NCI-H446 (cell line): ENCODE measurements around the gene EMSY.
A peak's percentile ranks its signal among the peaks of the same experiment; 100 is the strongest.

Source experiments
- DNase-seq, 2 experiments: peaks; one replicate each; lab custom pipeline; 2025; lab: John Stamatoyannopoulos, UW

EMSY gene

DNA sequence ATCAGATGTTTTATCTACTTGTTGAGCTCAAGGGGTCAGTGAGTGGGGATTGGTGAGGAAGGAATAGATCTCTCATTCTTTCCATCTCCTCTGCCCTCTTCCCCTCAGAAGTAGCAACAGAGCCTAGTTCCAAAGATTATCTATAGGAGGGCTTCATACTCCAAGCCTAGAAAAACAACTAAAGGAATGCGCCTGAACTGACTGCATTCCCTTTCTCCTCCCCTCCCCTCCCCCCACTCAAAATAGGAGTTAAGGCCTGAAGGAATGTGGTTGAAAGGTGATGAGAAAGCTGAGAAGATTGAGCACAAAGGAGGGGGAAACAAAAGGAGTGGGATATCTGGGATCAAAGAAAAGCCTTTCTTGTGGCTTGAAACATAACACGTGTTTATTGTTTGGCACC lies 10.5 kb downstream of the EMSY start:
- no peak for DNase-seq

DNA sequence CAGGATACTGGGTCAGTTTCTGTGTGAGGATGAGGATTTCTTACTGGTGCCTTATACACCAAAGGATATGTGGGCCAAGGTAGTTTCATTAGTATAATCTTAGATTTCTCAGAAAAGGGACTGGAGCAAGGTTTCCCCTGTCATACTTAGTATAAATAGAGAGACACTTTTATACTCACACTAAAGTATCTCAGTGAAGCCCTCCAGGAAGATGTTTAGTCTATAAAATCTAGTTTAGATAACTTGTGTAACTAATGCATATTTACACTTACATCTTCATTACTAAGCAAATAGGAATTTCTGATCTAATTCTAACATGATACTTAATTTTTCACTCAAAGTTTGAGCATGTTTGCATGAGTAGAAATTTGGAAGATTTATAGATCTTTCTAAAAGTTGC lies 11.1 kb downstream of the EMSY start:
- DNase-seq: no peak

DNA sequence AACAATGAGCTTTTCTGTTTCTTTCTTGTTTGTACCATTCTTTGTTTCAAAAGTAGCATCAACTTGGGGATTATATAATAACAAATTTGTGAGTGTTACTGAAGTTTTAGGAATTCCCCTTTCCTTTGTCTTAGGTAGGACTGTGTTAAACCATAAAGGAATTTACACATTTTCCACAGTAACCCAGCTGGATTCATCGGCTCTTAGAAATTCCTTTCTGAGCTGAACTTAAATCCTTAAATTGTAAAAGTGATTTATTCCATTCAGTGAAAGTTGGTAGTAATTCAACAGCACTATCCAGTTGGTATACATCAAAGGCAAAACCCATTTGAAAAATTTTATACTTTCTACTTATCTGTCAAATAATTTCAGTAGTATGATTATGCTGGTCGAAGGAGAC lies 11.8 kb downstream of the EMSY start:
- DNase-seq: no peak

DNA sequence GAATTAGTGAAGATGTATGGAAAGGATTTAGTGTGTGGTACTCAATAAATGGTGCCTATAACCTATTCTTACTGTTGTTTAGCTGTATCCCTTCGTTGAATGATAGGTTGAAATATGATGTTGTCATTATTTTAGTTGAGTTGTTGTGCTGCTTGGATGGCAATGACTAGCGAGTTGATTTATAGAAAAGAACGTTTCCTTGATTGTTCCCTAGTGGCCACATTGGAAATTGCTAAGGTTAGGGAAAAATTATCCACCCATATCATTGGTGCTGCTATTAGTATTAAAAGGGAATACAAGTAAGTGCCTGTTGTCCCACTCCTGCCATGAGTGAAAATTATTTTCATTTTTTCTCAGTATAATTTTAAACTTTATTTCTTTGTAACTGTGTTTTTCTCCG lies 14.5 kb downstream of the EMSY start:
- DNase-seq: peak in 1 of 2 experiments; percentile 9

DNA sequence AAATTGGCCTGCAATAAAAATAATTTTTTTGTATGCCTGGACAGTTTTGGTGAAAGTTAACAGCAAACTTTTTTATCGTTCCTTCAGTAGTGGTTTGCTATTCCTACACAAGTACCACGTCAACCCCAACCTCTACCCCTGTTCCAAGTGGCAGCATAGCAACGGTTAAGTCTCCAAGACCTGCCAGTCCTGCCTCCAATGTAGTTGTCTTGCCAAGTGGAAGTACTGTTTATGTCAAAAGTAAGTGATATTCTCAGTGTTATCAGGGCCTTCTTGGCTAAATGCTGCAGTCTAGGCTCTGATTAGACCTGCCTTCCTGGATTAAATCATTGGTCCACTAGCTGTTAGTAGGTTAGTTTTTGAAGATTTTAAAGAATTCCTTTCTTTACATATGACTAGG lies 15.0 kb downstream of the EMSY start:
- DNase-seq: no peak

DNA sequence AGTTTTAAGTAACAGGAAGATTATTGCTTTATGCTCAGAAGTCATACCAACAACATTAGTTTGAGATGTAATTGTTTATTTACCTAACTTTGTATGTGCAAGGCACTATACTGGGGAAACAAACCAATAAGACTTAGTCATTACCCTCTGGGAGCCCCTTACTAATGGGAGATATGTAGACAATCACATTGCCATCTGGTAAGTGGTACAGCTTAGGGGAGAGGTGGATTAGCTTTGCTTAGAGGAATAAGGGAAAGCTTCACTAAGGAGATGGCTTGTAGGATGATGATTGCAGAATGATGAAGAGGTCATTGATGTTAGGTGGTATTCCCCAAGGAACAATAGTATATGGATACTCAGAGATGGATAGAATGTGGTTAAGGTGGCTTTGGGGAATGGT lies 17.5 kb downstream of the EMSY start:
- DNase-seq: no peak

DNA sequence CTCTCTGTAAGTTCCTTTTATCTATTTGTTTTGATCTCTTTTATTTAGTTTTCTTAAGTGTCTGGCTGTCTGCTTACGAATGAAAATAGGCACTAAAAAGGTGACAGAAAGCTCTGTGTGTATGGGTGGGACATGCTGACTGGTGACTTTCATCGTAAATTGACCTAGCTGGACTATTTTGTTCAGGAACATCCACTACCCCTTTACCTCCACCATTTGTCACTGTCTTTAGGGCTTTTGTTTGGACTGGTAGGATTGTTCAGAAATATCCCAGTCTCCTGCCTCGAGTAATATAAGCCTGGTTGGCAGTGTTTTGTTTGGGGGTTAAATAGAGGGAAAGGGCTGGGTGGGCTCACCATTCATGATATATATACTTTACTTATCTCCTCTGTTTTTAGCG lies 20.9 kb downstream of the EMSY start:
- no peak for DNase-seq

DNA sequence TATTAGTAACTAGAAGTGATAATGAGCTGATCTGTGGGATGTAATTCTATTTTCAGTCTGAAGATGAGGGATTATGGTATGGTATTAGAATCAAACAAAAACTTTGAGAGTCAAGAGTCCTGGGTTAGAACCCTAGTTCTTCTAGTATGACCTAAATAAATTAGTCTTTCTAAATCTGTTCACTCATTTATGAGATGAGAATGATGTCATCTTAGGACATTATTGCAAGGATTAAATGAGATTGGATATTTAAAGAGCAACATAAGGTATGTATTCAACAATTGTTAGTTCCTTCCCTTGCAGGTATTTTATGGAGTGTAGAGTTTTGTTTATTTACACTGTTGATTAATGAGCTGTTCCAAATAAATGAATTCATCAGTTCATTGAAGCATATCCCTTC lies 21.8 kb downstream of the EMSY start:
- DNase-seq: no peak

DNA sequence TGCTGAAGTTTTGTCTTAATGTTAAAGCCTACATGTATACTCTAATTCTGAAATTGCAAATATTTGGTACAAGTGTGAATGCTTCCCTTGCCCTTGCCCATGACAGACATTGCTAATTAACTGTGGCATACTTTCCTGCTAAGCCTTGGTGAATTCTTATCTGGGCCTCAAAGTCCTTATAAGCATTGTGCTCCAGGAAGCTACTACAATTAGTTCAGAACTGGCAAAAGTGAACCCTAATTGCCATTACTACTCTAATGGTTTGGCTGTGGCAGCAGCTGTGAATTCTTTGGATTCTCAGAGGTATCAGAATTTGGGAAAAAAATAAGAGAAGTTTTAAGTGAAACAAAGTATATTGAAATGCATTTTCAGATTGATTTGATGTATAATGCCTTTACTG lies 24.3 kb downstream of the EMSY start:
- no peak for DNase-seq

DNA sequence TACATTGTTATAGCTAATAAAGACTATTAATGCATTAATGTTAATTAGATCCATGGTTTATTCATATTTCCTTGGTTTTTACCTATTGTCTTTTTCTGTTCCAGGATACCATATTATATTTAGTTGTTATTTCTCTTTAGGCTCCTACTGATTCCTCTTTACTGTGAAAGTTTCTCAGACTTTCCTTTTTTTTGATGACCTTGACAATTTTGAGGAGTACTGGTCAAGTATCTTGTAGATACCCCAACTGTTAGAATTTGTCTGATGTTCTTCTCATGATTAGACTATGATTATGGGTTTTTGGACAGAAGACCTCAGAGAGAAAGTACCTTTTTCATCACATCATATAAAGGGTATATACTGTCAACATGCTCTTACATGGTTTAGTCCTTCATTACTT lies 26.6 kb downstream of the EMSY start:
- DNase-seq: no peak

DNA sequence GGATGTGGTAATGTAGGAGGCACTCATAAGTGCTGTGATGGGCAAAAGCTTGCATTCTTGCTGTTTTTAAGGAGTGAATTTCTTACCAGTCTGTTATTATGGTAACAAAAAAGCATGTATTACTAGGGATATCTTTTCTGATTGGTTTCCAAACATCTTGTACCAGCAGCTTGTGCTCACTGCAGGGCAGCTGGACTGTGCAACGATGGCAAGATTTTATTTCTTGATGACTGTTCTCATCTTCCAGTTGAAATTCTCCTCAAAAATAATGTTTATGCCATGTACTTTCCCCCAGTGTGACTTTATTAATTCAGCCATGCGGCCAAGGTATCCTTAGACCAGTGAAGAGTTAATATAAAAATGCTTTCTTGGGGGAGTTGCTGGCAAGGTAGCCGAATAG lies 35.4 kb downstream of the EMSY start:
- DNase-seq: no peak

DNA sequence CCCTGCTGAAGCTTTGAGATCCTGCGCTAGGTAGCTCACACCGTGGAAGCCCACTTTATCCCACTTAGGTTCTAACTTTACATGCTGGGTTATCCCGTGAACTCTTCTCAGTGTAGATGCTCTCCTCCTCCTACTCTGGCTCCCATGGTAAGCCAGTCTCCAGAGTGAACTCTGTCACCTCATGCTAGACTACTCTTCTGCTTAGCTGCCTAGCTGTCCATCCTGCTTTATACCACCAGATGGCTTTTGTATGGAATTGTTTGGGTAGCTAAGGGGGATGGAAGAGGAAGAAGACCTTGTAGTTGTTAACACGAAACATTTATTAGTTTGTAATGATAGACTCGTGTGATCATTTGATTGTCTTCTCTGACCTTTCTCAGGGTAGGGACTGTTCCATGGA lies 46.8 kb downstream of the EMSY start:
- DNase-seq: no peak

DNA sequence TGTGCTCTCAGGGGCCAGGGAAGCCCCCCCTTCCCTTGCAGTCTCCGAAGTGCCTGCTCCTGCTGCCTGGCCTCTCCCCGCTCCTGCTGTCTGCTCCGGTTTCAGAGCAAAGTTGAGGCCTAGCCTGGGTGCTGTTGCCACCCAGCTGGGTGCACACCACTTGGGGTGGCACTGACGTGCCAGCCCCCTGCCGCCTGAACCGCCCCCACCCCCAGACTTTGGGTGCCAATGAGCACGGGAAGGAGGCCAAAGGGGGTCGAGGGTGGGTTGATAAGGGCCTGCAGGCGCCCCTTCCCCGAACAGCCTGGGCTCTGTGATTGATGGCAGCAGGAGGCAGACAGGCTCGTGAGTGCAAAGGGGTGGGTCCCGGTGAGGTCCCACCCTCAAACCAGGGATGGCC lies 48.2 kb downstream of the EMSY start:
- DNase-seq: no peak

DNA sequence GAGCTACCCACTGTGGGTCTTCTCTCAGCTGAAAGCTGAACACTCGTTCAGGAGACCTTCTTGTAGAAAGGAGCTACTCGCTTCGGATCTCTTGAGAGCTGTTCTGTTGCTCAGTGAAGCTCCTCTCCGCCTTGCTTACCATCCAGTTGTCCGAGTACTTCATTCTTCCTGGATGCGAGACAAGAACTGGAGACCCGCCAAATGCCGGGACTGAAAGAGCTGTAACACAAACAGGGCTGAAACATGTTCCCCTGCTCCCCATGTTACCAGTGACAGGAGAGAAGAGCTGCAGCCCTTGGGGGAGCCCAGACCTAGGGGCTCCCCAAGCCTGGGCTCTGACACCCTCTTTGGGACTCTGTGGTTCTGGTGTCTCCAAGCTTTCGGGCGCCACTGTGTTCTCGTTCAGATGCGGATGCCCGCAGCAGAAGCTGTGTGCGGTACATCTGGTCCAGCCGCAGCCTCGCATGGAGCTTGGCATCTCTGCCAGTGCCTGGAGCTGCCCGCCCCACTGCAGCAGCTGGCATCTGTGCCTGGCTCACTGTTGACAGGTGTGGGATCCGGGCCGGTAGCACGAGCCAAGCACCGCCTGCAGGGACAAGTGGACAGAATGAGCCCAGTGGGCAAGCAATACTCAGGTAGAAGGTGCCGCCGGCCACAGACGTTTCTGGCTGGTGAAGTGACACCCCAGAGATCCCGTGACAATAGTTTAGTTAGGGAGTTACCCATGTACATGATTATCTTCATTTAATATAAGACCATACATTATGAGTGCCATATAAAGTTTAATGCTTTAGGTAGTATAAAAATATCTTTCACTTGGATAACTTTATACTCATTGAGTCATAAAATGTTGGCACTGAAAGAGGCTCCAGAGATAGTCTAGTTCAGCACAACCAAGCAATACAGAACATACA lies 49.1 kb downstream of the EMSY start:
- no peak for DNase-seq

DNA sequence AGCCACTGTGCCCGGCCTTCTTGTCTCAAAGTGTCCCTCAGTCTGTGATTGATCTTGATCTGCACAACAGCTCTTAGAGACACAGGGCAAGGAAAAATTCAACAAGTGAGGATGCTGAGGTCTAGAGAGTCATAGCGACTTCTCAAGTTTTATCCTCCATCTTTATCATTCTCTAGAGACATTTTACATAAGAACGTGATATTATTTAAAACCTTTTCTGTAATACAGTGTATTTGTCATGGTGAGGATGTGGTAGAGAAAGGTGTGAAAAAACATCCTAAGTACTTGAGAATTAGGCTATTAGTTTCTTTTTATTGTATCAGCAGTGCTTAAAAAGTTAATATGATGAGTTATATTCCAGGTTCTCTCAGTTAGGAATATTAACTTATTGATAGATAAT lies 50.2 kb downstream of the EMSY start:
- no peak for DNase-seq

DNA sequence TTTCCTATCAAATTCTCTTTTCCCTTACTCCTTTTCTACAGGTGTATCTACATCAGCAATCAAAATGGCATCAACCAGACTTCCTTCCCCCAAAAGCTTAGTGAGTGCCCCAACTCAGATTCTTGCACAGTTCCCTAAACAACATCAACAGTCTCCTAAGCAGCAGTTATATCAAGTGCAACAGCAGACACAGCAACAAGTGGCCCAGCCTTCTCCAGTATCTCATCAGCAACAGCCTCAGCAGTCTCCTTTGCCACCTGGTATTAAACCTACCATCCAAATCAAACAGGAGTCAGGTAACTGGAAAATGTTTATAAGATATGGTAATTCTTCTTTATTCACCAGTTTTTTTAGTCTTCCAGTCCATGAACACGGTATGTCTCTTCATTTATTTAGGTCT lies 51.4 kb downstream of the EMSY start:
- DNase-seq: no peak

DNA sequence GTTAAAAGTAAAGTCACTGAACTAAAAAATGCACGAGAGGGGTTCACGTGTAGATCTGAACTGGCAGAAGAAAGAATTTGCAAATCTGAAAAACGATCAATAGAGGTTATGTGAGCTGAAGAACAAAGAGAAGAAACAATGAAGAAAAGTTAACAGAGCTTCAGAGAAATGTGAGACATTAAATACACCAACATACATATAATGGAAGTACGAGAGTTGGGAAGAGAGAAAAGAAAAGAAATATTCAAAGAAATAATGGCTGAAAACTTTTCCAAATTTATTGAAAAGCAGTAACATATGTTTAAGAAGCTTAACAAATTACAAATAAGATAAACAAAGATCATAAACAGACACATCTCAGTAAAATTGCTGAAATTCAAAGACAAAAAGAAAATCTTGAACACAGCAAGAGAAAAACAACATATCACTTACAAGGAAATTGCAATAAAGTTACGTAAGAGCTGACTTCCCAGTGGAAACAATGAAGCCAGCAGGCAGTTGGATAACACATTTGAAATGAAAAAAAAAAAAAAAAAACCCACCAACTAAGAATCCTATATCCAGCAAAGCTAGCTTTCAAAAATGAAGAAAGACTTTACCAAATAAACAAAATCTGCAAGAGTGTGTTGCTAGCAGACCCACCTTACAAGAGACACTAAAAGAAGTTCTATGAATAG lies 56.8 kb downstream of the EMSY start:
- DNase-seq: no peak

DNA sequence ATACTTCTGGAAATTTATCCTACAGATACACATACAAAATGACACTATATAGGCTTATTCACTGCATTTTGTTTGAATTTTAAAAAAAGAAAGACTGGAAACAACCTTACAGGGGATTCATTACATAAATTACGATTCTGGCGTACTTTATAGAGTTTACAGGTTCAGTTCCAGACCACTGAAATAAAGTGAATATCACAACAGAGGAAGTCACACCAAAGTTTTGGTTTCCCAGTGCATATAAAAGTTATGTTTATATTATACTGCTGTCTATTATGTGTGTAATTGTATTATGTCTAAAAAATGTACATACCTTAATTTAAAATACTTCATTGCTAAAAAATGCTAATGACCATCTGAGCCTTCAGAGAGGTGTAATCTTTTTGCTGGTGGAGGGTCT lies 62.0 kb downstream of the EMSY start:
- DNase-seq: no peak

DNA sequence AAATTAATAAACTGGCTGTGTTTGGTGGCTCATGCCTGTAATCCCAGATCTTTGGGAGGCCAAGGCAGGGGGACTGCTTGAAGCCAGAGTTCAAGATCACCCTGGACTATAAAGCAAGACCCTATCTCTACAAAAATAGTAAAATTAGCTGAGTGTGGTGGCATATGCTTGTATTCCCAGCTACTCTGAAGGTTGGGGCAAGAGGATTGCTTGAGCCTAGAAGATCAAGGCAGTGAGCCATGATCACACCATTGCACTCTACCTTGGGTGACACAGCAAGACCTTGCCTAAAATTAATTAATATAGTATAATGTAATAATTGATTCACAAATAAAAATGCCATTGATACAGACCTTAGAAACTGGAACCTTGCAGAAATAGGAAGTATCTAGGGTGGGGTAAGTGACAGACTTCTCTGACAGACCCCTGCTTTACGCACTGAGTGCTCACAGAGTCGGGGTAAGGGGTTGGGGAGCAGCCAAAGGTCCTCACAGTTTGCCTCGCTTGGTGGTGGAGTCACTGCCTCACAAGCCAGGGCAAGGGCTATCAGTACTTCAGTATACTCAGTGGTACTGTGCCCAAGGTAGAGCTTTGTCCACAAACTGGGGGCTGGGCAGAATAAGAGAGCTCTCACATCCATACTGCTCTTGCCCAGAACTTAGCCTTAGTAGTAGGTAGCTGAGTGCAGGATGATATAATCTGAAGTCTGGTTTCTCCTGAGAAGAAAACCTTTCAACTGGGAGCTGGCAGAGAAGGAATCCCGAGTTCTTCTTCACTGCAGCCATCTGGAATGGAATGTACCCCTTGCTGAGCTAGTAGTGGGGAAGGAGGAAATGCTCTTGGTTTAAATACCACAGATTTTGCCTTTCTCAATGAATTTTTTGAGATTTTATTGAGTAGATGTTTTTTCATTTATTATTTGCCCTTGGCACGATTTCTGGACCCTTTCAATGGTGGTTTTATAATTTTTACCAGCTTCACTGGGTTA lies 65.5 kb downstream of the EMSY start:
- peak in 1 of 2 experiments; percentile 11 for DNase-seq

DNA sequence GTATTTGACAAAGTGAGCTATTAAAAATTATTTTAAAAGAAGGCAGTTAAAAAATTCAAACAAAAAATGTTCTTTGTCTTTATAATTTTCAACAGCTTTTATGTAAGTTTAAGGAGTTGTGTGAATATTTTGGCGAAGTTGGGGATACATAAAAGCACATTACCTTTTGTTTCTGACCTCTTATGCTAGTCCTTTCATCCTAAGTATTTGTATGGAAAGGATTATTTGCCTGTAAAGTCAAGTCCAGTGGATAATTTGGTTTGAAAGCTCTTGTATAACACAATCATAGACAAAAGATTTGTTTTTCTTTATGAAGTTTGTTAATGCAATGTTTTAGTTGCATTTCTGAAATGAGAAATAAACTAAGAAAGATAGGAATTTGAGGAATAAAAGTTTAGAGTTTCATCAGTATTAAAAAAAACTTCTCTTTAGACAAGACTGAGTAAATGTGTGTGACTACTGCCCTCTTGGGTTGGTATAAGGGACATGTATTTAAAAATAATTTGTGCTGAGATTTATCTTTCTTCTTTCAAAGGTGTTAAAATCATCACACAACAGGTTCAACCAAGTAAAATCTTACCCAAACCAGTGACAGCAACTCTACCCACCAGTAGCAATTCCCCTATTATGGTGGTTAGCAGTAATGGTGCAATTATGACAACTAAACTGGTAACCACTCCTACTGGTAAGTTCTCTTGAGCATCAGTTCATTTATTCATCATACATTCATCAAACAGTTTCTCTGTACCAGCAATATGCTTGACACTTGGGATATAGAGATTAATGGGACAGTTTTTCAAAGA lies 68.2 kb downstream of the EMSY start:
- DNase-seq: peak in 1 of 2 experiments; percentile 7

DNA sequence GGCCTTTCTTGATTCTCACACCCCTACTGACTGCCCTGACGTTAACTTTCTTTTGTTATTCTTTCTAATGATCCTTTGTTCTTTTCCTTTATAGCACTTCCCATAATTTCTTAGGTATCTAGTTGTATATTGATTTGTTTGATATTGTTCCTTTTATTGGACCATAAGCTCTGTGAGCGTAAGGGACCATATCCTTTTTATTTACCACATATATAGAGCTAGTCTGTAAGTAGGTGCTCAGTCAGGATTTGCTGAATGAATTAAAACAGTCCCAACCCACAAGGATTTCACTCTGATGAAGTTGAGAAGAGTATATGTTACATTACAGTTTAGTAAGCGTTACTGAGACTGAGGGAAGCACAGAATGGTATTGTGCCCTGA lies 68.8 kb downstream of the EMSY start:
- no peak for DNase-seq

DNA sequence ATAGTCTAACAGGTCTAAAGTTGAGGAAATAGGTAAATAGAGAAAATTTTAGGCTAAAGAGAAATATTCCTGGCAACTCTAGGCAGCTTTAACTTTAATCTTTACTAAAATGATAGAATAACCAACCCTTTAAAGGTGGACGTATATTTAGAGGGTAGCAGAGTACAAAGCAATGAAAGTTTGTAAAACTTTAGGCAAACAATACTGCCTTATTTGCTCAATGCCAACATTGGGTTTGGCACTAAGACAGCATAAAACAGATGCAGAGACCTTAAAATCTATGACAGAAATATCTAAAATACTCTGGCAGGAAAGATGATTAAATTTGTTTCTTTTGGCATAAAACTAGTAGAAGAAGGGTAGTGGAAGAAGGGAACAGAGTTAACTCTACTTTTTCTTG lies 70.7 kb downstream of the EMSY start:
- DNase-seq: no peak
